ENCODE data around the gene UNC45A. TPM values are rescaled to one million over a fixed set of nuclear protein-coding genes. Genes with fewer than 3 reads are reported as not detected.

UNC45A gene
- total RNA-seq, 4 donors from 2014 or later = 63.7 to 116 (median 100) TPM

DNA sequence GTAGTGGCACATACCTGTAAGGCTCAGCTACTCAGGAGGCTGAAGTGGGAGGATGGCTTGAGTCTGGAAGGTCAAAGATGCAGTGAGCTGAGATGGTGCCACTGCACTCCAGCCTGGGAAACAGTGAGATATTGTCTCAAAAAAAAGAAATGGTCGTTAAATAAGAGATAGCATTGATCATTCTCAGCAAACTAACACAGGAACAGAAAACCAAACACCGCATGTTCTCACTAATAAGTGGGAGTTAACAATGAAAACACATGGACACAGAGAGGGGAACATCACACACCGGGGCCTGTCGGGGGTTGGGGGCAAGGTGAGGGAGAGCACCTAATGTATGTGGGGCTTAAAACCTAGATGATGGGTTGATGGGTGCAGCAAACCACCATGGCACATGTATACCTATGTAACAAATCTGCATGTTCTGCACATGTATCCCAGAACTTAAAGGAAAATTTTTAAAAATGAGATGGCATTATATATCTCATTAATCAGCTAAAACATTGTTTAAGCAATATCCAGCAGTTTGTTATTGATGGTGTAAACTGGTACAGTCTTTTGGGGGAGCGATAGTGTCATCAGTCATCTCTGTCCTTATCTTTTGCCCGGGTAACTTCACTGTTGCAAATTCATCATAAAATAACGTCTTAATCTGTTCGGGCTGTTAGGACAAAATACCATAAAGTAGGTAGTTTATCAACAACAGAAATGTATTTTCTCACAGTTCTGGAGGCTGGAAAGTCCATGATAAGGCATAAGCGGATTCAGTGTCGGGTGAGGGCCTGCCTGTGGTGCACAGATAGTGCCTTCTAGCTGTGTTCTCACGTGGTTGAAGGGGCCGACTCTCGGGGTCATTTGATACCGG lies 33.7 kb upstream of the UNC45A start:
- no peak for ATAC-seq
- no peaks in the 10 kb centered on the region for H3K27me3 ChIP-seq
- H3K9me3 ChIP-seq = no peaks in the 10 kb centered on the region
- H3K36me3 ChIP-seq = peaks cover 0 to 19% of the 10 kb centered on the region in 2 donors
- H3K4me3 ChIP-seq = peak overlapping the region in 1 of 2 donors; percentile 89
- peak overlapping the region; percentile 84 to 98 (median 94) for H3K27ac ChIP-seq
- TF ChIP-seq CTCF (IDR thresholded peaks at IDR 0.05) (no peak), EP300 (IDR thresholded peaks at IDR 0.05) (no peak), POLR2AphosphoS5 (IDR thresholded peaks at IDR 0.05) (no peak), POLR2A (IDR thresholded peaks at IDR 0.05) (no peak)
- 43 to 44% methylated on average over 9 to 13 of the region's 14 CpGs for WGBS, 2 donors (ENCODE audit: low coverage in 1 of 2)
- peaks cover 0 to 43% (median 8%) of the 10 kb centered on the region in 3 donors for H3K4me1 ChIP-seq

- Histone ChIP-seq H3K36me3 (peaks cover 0 to 26% of the 10 kb centered on the region in 2 donors), H3K27ac (peak overlapping the region; percentile 84 to 98 (median 94)), H3K27me3 (no peaks in the 10 kb centered on the region), H3K4me3 (peak overlapping the region; percentile 42 to 89), H3K4me1 (peaks cover 0 to 52% (median 8%) of the 10 kb centered on the region in 3 donors), H3K9me3 (no peaks in the 10 kb centered on the region)
- 0 to 2% methylated on average over 5 to 10 of the region's 71 CpGs for WGBS, 2 donors (ENCODE audit: low coverage in 1 of 2)
- peak; percentile 95 for ATAC-seq
- TF ChIP-seq CTCF (IDR thresholded peaks at IDR 0.05) (peak in 3 of 4 experiments; percentile 70 to 90 (median 78)), EP300 (IDR thresholded peaks at IDR 0.05) (no peak), POLR2A (IDR thresholded peaks at IDR 0.05) (peak; percentile 60 to 69), POLR2AphosphoS5 (IDR thresholded peaks at IDR 0.05) (peak; percentile 51)
These were observed 32.8 kb upstream of the UNC45A start for GRCh38 chr15:90902040-90902839.

DNA sequence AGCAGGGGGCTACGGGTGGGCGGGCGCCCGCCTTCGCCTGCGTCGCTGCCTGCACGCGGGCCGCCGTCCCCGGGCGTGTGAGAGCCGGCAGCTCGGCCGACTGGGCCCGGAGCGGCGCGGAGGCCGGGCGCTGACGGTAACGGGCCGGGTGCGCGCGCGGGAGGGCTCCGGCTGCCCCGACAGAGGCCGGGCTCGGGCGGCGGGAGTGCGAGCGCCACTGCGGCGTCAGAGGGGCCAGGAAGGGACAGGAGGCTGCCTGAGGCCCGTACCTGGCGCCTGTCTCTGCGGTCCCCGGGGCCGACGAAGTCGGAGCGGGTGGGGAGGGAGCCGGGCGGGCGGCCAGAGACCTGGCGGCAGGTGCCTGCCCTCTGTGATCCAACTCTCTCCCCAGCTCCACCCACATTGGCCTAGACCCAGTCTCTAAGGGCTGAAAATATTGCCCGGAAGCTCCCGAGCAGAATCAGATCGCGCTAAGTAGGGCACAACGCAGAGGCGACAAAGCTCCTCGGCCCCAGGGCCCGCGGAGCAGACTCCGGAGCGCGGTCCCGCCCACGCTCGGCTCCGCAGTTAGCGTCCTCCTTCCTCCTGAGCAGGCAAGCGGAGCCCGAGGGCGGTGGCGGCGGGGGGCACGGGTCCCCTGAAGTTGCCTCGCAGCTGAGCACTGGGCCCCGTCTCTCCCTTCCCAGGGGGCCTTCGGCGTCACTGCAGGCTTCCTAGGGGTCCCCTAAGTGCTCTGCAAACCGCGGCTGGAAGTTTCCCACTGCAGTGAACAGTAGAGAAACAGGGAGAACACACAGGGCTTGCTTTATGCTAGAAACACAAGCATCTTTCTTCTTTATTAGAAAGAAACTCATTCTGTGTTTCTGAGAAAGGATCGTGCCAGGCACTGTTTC lies 32.0 kb upstream of the UNC45A start, which contains the start of gene MAN2A2:
TSS of gene MAN2A2 (plus strand) at position 463 of the 893 bp plus-strand sequence. CDS start 906 bp downstream, outside the sequence.
- WGBS, 2 donors (ENCODE audit: low coverage in 1 of 2) = 60% methylated on average over 1 of the region's 81 CpGs; no CpG with 5 or more reads in 1 of the 2 donors
- H3K4me1 ChIP-seq = peaks cover 0 to 58% (median 8%) of the 10 kb centered on the region in 3 donors
- H3K4me3 ChIP-seq = peak within 1 kb of the TSS; percentile 77 to 89
- peak within 1 kb of the TSS; percentile 84 to 98 (median 94) for H3K27ac ChIP-seq
- no peaks in the 10 kb centered on the region for H3K27me3 ChIP-seq
- H3K36me3 ChIP-seq = peaks cover 0 to 34% of the 10 kb centered on the region in 2 donors
- TF ChIP-seq EP300 (IDR thresholded peaks at IDR 0.05) = no peak
- TF ChIP-seq POLR2A (IDR thresholded peaks at IDR 0.05) = peak in 1 of 2 donors; percentile 14
- peak; percentile 60 for ATAC-seq
- H3K9me3 ChIP-seq = no peaks in the 10 kb centered on the region

DNA sequence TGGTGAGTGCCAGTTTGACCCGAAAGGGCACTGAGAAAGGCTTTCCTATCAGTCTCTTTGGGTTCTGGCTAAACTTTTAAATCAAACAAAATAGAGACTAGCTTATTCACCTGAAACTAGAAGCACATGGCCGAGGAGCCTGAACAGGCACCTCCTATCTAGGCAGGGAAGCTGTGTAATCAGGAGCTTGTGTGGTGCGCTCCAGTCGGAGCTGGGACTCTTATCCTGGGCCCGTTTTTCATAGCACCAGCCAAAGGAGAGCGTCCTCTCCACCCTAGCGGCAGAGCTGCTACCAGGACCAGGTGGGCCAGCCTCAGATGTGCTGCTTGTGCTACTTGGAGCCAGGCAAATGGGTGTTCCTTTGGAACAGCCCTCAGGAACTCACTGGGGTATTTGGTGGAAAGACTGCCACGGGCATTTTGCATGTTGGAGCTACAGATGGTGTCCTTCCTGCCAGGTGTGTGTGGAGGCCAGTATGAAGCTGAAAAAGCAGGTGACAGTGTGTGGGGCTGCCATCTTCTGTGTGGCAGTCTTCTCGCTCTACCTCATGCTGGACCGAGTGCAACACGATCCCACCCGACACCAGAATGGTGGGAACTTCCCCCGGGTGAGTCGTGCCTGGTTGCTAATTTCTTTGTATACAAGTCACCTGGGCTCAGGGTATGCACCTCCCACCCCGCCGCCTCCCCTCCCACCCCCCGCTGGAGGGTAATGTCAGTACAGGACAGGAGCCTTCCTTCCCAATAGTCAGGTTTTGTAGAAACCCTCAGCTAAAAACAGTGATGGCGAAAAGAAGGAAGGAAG lies 31.1 kb upstream of the UNC45A start:
- H3K9me3 ChIP-seq = no peaks in the 10 kb centered on the region
- peaks cover 0 to 66% (median 8%) of the 10 kb centered on the region in 3 donors for H3K4me1 ChIP-seq
- 60% methylated on average over 5 of the region's 18 CpGs; no CpG with 5 or more reads in 1 of the 2 donors for WGBS, 2 donors (ENCODE audit: low coverage in 1 of 2)
- no peaks in the 10 kb centered on the region for H3K27me3 ChIP-seq
- TF ChIP-seq POLR2A (IDR thresholded peaks at IDR 0.05) (no peak), CTCF (IDR thresholded peaks at IDR 0.05) (no peak), EP300 (IDR thresholded peaks at IDR 0.05) (no peak), POLR2AphosphoS5 (IDR thresholded peaks at IDR 0.05) (no peak)
- peak overlapping the region in 3 of 4 donors; percentile 93 to 98 (median 95) for H3K27ac ChIP-seq
- no peak for ATAC-seq
- peaks cover 0 to 43% of the 10 kb centered on the region in 2 donors for H3K36me3 ChIP-seq
- H3K4me3 ChIP-seq = peak overlapping the region; percentile 77 to 89
